SK-N-MC (cell line): ENCODE data around the gene OSMR.

Source experiments
- EZH2 ChIP-seq: fragments of 200-600 bp; sonication (generic); IDR thresholded peaks from one replicate; pipeline ENCODE4 v1.6.1; 2017; ENCODE audit warnings: antibody characterized with exemption
- POLR2AphosphoS5 ChIP-seq: IDR thresholded peaks from 2 replicates; pipeline ENCODE4 v1.6.1; 2012; ENCODE audit warnings: mild to moderate bottlenecking, low read depth, low read length, borderline replicate concordance

- TF ChIP-seq EZH2 = no peak
- no peak for TF ChIP-seq POLR2AphosphoS5
Measured at GRCh38 chr5:38797838-38798237, 48.0 kb upstream of the OSMR start.
